NCI-H2196 (cell line): ENCODE data around the gene CHCHD4.
"Not testable (repeated sequence)": the region's sequence is repeated elsewhere in the genome, so short reads cannot be mapped to it uniquely, and the experiment has no call there.

Source experiments
- DNase-seq: peaks from one replicate; lab custom pipeline; 2025; ENCODE audit not compliant: unreplicated experiment; lab: John Stamatoyannopoulos, UW

CHCHD4 gene

DNA sequence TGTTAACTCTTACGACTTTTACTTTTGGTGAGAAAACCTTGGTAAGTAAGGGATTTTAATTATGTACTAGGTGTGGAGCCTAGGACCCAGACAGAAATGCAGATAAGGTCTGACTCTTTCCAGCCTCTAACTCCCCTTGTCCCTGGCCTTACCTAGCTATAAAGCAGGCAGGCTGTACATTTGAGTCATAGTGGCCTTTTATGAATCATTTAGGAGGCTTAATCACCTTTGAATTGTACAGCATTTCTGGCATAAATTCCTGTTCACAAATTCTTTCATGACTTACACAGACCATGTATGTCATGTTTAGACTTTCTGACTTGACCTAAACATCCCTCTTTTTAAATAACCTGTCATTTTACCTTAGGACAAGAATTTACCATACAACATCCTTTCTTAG, 47.4 kb downstream of the CHCHD4 start:
- DNase-seq: no peak

DNA sequence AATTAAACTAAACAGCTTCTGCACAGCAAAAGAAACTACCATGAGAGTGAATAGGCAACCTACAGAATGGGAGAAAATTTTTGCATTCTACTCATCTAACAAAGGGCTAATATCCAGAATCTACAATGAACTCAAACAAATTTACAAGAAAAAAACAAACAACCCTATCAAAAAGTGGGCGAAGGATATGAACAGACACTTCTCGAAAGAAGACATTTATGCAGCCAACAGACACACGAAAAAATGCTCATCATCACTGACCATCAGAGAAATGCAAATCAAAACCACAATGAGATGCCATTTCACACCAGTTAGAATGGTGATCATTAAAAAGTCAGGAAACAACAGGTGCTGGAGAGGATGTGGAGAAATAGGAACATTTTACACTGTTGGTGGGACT, 49.4 kb downstream of the CHCHD4 start:
- DNase-seq: not testable (repeated sequence)

DNA sequence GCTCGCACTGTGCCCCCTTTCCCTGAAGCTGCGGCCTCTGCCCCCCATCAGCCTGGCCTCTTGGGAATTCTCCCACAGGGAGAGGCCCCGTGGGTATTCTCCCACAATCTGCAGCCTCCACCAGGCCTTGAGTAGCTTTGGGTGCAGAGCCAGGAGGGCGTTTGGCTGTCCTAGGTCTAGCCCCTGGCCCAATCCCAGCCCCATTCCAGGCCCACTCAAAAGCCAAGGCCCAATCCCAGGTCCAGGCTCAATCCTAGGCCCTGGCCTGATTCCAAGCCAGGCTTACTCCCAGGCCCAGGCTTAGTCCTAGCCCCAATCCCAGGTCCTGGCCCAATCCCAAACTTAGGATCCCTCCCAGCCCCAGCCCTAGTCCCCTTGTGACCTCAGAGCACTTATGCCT, 59.8 kb downstream of the CHCHD4 start:
- DNase-seq: no peak

DNA sequence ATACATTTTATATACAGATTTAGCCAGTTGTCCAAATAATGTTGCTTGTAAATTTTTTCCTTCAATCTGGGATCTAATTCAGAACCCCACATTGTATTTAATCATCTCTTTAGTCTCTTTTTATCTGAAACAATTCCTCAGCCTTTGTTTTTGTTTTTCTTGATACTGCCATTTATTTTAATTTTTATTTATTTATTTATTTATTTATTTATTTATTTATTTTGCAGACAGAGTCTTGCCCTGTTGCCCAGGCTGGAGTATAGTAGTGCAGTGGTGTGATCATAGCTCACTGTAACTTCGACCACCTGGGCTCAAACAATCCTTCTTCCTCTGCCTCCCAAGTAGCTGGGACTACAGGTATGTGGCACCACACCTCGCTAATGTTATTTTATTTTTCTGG, 61.5 kb downstream of the CHCHD4 start:
- no peak for DNase-seq
